NCI-H2107 (cell line): Measurements from ENCODE around the gene CLEC19A.
"Not testable (repeated sequence)": the region's sequence is repeated elsewhere in the genome, so short reads cannot be mapped to it uniquely, and the experiment has no call there.

Experiments used
- DNase-seq: peaks from one replicate; lab custom pipeline; 2025; lab: John Stamatoyannopoulos, UW

CLEC19A gene

DNA sequence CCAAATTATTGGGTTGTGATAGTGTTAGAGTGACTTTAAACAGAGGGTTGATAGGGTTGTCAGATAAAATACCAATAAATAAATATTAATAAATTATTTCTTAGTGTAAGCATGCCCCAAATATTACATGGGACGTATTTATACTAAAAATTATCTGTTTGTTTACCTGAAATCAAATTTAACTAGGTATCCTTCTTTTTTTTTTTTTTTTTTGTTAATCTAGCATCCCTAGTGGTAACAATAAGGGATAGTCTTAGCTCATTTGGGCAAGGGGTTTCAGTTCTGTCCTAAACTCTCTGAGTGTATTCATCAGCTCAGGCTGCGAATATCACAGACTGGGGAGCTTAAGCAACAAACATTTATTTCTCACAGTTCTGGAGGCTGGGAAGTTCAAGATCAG lies 1.3 kb downstream of the CLEC19A start:
- DNase-seq: no peak

DNA sequence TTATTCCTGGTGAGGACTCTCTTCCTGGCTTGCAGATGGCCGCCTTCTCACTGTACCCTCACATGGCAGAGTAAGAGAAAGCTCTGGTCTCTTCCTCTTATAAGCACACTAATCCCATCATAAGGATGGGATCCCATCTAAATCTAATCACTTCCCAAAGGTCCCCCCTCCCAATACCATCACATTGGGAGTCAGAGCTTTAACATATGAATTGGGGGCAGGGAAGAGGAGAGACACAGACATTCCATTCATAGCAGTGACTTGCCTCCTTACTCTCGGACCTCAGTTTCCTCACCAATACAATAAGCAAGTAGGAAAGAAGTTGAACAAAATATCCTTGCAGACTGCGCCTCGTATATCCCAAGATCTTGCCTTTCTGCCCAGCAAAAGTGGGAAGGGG lies 1.7 kb downstream of the CLEC19A start:
- no peak for DNase-seq

DNA sequence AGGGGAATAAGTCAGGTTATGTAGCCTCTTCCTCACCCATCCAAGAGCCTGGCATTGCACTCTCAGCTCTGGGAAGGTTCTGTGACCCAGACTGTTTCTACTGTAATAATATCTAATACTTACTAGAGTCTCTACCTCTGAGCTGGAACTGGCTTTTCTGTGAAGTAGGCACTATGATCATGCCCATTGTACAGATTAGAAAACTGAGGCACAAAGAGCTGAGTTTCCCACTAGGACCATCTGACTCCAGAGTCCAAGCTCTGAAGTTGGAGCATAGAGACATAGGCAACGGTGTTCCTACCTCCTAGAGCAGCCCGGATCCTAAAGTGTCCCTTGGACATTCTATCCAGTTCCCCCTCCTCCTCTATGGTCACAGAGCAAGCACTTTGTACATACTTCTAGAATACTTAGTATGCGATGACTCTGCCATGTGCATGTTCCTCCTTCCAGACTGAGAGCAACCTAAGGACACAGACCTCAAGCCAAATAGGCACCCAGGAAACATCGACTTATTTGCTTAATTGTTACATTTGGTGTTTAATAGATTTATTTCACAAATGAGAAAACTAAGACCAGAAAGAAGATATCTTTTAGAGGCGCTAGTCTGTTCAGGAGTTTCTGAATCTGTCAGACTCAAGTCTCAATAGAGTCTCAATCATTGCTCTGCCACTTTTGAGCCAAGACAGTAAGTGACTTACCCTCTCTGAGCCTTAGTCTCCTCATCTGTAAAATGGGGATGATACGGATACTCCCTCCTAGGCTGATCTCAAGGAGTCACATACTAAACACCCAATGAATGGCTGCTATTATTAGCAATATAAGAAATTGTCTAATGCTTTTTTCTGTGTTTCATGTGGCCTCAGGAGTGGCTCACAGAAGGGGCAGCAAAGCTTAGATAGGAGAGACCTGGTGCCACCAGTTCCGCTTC lies 3.6 kb downstream of the CLEC19A start:
- DNase-seq: no peak

DNA sequence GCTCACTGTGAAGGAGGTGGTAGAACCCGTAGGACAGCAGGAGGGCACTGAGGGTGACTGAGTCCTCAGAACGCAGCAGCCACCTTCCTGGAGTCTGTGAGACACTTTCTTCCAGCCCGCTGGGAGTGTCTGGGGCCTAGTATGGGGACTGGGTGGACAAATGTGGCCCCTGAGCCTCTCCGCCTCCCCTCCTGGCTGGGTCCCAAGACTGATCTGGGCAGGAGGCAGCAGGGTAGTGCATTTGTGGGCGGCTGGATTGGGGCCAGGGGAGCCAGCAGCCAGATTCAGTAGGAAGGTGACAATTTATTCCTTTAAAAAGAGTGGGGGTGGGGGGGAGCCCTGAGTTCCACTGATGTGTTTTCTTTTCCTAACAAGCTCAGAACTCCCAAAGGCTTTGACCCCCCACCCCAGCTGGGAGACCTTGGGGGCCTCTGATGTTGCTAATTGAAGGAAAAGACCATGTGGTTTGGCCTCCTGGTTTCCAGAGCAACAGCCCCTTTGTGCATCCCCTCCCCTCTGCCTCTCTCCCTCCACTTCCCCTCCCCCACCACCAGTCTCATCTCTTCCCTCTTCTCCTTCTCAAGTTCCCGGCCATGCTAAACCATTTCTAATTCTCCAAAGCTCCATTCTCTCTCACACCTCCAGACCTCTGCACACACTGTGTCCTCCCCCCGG lies 4.4 kb downstream of the CLEC19A start:
- DNase-seq: no peak

DNA sequence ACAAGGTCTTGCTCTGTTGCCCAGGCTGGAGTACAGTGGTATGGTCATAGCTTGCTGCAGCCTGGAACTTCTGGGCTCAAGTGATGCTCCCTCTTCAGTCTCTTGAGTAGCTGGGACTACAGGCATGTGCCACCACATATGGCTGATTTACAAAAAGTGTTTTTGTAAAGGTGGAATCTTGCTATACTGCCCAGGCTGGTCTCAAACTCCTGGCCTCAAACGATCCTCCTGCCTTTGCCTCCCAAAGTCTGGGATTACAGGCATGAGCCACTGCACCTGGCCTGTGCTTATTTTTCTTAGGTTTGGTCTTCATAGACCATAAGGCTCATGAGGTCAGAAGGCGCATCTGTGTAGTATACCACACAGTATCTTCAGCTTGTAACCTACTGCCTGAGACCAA lies 5.3 kb downstream of the CLEC19A start:
- no peak for DNase-seq

DNA sequence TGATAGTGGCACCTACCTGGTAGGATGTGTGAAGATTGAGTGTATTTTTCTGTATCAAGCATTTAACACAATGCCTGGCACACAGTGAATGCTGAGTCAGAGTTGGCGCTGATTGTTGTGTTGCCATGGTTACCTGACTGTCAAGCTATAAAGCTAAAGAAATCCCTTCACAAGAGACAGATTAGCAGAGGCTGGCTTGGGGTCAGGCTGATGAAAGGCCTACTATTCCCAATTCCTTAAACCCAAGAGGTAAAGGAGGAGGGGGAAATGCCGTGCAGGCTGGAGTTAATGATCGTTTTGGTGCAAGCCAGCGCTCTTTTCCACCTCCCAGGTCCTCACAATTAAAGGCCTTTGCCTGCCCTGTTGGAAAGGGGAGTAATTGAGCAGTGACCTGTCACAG lies 5.9 kb downstream of the CLEC19A start:
- DNase-seq: no peak

DNA sequence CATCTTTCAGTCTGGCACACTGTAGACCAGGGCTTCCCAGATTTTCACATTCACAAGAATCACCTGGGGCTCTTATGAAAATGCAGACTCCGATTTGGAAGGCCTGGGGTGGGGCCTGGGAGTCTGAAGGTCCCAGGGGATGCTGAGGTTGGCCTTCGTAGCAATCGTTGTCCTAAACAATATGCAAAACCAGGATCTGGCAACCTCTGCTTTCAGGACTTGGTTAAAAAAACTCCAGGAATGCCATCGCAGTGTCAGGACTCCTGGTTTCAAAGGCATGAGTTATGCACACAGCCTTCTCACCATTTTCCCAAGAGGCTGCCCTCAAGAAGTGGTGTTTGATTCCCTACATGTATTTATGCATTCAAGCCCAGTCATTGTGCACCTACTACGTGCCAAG lies 6.7 kb downstream of the CLEC19A start:
- no peak for DNase-seq

DNA sequence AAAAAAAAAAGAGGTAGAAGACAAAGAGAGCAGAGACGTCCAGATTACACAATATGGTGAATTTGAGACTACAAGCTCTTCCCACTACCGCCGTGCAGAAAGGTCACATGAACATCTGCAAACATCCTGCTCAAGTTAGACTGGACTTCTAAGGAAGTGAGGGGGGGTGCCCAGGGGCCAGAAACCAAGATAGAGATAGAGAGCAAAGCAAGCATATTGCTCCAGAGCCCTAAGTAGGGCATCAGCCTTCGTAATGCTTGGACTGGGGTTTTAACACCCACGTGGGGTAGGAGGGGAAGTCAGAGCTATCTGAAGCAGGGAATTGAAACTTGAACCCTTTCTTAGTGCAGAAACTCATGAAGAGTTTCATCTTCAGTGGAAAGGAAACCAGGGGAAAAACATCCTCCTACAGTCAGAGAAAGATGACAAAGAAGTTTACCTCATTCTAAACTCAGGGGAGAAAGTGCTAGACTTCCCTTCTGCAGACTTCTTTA lies 8.7 kb downstream of the CLEC19A start:
- no peak for DNase-seq

DNA sequence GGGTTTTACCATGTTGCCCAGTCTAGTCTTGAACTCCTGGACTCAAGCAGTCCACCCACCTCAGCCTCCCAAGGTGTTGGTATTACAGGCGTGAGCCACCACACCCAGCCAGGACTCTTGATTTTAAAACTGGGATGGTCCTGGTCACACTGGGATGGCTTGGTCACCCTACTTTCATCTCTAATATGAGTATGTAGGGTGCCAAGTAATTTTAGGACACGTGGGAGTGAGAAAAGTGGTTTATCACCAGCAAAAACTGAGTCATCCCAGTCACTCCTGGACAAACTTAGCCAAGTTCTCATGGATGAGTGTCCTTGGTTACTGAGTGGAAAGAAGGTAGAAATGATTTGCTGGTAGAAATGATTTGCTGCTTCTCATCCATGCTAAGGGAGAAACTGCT lies 9.9 kb downstream of the CLEC19A start:
- DNase-seq: no peak

DNA sequence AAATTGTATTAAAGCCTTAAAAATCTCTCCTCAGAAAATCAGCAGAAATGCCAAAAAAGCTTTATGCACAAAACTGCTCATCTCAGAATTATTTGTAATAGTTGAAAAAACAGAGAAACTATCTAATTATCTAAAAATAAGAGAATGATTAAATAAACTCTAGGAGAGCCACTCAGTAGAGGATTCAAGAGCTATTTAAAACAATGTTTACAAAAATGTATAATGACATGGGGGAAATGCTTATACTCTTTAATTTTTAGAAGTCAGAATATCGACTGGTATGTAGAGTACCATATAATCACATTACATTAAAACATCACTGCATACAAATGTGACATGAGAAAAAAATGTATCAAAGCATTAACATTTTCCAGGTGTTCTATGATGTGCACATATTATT lies 11.9 kb downstream of the CLEC19A start:
- no peak for DNase-seq

DNA sequence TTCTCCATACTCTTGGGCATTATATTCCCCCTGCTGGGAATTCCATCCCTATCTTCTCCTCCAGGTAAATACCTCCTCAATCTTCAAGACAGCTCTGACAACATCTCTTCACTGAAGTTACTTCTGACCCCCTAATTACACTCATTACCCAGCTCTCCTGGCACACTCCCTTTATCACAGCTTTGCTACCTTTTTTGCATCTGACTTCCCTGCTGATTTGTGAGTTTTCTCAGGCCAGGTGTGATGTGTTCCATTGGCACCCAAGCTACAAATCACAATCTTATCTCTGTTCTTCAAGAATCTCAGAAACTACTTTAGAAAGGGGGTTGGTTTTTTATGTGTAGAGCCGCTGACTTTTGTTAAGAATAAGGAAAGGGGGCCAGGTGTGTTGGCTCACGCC lies 14.0 kb downstream of the CLEC19A start:
- no peak for DNase-seq

DNA sequence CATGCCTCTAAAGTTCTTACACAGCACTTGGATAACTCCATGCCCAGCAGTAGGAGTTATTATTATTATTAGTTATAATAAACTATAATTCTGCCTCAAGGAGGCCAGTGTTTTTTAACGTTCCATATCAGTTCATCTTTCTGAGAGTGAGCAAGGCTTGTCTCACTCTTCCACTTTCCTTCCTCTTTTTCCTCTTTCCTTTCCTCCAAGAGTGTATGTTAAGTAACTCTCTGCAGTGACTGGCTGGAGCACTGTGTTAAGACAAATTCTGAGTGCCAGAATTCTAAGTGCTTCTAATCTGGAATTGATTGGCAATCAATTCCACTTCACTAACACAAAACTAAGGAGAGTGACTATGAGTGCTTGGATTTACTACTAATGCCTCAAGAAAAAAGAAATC lies 16.4 kb downstream of the CLEC19A start:
- DNase-seq: no peak

DNA sequence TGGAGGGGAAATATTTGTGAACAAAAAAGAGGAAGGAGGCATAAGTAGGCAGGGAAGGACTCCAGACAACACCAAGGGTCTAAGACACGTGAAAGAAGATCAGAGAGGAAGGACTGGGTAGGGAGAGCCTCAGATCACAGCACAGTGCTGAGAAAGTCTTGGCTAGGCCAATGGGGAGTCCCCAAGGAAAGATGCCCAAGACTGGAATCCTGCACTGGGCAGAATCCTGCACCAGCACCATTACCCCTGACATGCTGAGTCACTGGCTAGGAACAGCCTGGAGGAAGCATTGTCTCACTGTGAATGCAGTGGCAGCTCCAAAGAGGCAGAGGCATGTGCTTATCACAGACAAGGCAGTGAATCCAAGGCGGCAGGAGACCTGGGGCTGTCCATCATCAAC lies 19.2 kb downstream of the CLEC19A start:
- DNase-seq: no peak

DNA sequence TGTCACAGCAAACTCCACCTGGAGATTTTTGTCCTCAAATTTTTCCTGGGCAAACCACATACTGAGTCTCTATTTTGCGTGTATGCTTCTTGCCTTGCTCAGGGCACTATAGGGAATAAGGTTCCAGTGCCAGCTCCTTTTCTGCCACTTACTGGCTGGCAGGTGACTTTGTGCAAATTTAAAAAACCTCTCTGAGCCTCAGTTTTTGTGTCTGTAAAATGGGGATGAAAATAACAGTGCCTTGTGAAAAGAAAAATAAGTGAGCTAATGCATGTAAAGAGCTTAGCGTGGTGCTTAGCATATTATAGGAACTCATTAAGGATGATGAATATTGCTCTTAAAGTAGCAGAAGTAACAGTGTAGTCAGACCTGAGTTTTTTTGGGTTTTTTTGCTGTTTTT lies 19.9 kb downstream of the CLEC19A start:
- DNase-seq: no peak

DNA sequence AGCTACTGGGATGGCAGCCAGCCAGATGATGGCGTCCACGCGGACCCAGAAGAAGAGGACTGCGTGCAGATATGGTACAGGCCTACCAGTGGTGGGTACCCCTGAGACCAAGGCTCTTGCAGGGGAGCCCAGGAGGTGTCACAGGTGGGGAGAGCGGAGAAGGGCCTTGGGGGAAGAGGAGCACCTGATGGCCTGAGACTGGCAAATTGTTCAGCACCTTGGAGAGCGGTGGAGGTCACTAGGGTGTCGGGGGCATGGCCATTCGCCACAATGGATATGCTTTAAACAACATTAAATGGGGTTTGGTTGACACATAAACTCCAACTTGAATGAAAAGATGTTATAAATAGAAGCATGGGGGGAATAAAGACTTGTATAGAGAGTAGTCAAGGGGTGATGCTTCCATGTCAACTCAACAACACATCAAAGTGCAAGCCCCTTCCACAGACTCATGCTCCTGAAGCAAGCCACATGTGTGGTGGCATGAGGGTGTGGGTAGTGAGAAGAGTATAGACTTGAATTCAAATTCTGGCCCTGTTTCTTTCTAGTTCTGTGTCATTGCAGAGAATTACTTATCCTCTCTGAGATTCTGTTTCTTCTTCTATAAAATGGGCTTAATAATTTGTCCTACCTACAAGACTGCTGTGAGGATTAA lies 22.2 kb downstream of the CLEC19A start:
- DNase-seq: no peak

DNA sequence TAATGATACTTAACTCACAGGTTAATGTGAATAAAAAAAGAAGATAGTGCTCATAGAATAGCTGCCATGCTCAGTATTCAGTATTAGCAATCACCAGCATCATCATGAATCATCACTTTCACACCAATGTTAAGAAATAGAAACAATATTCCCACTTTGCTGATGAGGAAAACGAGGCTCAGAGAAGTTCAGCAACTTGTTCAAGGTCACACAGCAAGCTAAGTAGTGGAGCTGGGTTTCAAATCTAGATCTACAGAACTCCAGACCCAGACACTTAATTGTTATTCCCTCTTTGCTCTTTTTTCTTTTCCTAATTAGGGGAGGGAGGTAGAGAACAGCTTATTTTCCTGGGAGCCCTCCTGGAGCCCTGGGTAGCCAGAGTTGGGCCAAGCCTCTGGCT lies 22.9 kb downstream of the CLEC19A start:
- DNase-seq: no peak

DNA sequence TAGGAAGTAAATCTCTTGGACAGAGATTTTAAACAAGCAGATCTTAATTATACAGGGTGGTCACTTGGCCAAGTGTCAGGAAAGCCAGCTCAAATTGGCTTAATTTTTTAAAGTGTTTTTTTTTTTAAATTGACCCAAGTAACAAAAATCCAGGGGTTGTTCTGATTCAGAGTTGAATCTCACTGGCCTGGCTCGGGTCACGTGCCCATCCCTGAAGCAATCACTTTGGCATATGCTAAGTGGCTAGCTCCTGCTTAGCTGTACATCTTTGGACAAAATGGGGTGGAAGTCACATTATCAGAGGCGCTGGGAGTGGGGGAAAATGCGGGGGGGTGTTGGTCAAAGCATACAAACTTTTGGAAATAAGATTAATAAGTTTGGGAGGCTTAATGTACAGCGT lies 23.6 kb downstream of the CLEC19A start:
- DNase-seq: no peak

DNA sequence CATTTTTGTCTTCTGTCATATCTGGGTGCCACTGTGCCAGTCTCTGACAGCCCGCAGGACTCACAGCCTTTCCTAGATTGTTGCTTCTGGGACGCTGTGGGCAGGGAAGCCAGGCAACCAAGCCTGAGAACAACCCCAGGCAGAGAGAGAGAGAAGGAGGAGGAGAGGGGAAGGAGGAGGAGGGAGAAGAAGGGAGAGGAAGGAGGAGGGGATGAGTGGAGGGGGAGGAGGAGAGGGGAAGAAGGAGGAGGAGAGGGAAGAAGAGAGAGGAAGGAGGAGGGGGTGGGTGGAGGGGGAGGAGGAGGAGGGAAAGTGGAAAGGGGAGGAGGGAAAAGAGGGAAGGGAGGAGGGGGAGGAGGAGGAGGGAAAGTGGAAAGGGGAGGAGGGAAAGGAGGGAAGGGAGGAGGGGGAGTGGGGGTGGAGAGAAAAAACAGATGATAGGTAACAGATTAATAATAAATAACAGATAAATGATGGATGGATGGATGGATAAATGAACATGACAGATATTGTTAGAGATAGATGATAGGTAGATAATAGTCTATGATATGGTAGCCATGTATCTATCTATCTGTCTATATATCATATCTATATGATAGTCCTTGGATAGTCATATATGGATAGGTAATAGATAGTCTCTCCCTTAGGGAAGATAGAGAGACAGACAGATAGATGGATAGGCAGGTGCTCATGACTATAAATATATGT lies 29.3 kb downstream of the CLEC19A start:
- DNase-seq: no peak

DNA sequence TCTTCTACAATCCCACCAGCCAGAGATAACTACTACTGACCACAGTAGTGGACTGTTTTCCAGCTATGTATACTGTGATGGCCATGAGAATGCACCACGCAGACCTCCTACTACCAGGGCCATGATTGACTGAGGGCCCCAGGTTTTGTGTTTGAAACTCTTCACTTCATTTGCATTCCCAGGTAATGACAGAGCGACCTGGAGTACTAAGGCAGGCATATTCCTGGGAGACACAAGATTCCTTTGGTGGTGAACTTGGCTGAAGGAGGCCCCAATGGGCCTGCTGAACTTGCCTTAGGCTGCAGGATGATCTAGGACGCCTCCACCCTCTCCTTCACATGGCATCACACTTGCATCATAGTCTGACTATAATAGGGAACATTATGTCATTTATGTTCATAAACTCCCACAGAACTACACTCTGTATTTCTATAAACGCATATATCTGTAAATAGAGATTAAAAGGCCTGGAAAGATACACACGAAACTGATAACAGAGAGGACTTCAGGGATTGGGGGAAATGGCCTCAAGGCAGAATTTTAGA lies 30.4 kb downstream of the CLEC19A start:
- DNase-seq: no peak

DNA sequence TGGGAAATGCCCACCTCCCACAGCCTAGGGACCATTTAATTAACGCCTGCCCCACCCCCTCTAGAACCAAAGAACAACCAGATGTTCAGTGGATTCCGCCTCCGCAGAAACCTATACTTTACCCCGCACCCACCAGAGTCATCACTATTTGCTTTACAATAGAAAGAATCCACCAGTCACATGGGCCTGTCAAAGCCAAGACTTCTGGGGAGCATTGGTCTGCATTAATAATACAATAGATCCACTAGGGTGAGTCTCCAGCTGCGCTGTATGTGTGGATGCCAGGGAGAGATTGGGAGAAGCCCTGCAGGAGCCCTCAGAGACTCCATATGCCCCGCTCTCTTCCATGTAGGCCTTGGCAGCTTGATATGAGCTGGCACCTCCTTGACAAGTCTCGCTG lies 31.3 kb downstream of the CLEC19A start:
- DNase-seq: no peak

DNA sequence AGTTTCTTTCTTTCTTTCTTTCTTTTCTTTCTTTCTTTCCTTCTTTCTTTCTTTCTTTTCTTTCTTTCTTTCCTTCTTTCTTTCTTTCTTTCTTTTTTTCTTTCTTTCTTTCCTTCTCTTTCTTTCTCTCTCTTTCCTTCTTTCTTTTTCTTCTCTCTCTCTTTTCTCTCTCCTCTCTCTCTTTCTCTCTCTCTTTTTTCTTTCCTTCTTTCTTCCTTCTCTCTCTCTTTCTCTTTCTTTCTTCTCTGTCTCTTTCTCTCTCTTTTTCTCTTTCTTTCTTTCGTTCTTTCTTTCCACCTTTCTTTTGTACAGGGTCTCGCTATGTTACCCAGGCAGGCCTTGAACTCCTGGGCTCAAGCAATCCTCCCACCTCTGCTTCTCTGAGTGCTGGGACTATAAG lies 35.7 kb downstream of the CLEC19A start:
- DNase-seq: not testable (repeated sequence)

DNA sequence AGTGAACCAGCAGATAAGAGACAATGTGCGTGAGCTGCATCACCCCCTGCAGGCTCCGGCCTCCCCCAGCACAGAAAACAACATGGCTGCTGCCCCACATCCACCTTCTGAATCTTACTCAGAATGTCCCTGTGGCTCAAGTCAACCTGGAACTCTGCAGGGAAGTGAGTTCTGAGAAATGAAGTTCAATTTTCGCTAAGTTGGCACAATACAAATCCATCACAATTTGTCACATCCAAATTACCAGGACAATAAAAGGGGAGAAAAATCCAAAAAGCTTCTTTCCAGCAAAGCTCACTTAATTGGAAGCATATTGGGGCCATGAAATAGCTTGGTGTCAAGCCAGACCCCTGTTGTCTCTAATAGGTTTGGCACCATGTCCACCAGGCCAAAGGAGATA lies 38.1 kb downstream of the CLEC19A start:
- DNase-seq: no peak
